ENCODE measurements around the gene BCAP29.

- TF ChIP-seq CTCF (IDR thresholded peaks at IDR 0.05; ENCODE audit: insufficient read depth, low read length, poor library complexity, severe bottlenecking) = no peak
- TF ChIP-seq EZH2phosphoT487 (conservative IDR thresholded peaks at IDR 0.05; ENCODE audit: low read length) = no peak
These were observed 17.0 kb downstream of the BCAP29 start for GRCh38 chr7:107596881-107597581.

All from SU-DHL-6 (cell line).